ENCODE data around the gene LSP1. TPM values are rescaled to one million over a fixed set of nuclear protein-coding genes. Genes with fewer than 3 reads are reported as not detected.
"Not testable (repeated sequence)": the region's sequence is repeated elsewhere in the genome, so short reads cannot be mapped to it uniquely, and the experiment has no call there.

Gene LSP1
- total and polyA plus RNA-seq, 10 donors = 136 to 422 (median 335) TPM

DNA sequence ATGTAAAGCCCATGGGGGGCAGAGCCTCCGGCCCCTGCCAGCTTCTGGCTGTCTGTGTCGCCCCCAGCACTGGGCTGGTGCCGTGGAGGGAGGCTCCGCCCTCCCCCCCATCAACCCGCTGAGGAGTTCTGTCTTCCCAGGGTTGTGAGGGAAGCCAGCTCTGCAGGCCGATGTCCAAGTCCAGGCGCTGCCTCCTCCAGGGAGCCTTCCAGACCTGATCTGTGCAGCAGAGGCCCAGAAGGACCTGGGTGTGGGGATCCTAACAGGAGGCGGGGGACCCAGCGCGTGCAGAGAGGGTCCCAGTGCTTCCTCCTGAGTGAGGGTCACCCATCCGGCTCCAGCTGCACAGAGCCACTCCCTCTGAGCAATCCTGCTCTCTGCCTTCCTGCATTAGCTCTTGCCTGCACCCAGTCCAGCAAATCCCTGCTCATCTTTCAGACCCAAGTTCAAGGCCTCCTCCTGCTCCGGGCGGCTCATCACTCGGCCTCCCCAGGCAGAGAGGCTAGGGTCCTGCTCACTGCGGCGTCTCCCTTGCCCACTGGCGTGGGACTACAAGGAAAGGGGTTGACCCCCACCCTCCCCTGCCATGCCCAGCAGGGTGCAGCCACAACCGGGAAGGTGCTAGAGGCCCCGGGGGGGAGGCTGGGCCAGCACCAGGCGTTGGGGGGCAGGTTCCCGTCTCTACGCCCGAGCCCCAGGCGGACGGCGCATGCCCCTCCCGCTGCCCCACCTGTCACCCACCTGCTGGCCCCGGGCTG, 22.4 kb downstream of the LSP1 start:
- Histone ChIP-seq H3K27ac (peak overlapping the region in 7 of 8 donors; percentile 14 to 86 (median 76)), H3K4me3 (peak overlapping the region in 5 of 8 donors; percentile 19 to 71 (median 26)), H3K4me1 (peaks cover 25 to 96% (median 67%) of the 10 kb centered on the region in 6 donors), H3K36me3 (peaks cover 0 to 57% (median 4%) of the 10 kb centered on the region in 6 donors), H3K27me3 (replicated peaks in 1 of 7) (no peaks in the 10 kb centered on the region), H3K9me3 (no peaks in the 10 kb centered on the region)
- intact Hi-C loops (cut with DNase I; ENCODE audit: low total_unique reads) = no loop called here
- peak; percentile 78 for DNase-seq
- 72 to 79% (median 79%) methylated on average over 17 to 28 of the region's 28 CpGs for WGBS, 5 donors
- TF ChIP-seq POLR2AphosphoS5 (IDR thresholded peaks at IDR 0.05) = peak in 2 of 3 donors; percentile 5 to 22
- TF ChIP-seq, protein P1, sequence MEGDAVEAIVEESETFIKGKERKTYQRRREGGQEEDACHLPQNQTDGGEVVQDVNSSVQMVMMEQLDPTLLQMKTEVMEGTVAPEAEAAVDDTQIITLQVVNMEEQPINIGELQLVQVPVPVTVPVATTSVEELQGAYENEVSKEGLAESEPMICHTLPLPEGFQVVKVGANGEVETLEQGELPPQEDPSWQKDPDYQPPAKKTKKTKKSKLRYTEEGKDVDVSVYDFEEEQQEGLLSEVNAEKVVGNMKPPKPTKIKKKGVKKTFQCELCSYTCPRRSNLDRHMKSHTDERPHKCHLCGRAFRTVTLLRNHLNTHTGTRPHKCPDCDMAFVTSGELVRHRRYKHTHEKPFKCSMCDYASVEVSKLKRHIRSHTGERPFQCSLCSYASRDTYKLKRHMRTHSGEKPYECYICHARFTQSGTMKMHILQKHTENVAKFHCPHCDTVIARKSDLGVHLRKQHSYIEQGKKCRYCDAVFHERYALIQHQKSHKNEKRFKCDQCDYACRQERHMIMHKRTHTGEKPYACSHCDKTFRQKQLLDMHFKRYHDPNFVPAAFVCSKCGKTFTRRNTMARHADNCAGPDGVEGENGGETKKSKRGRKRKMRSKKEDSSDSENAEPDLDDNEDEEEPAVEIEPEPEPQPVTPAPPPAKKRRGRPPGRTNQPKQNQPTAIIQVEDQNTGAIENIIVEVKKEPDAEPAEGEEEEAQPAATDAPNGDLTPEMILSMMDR (IDR thresholded peaks at IDR 0.05 in 8 of 11, conservative IDR thresholded peaks at IDR 0.05 in 3 of 11) = no peak

DNA sequence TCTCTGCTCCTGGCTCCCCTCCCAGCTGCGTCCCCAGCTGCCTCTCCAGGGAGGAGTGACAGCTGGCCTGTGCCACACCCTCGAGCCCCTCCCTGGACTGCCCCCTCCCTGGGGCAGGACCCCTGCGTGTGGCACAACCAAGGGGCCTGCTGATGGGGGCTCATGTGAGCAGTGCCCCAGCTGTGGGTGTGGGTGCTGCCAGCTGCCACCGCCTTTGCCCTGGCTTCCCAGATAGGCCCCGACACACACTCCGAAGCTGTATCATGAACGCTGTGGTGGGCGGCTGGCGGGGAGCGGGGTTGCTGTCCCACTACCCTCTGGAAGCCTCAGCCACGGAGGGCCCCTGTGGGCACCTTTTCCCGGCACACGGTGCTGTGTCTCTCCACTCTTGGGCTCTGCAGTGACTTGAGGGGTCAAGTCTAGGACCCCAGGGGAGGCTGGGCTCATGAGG, 23.0 kb downstream of the LSP1 start:
- Histone ChIP-seq H3K36me3 (peaks cover 0 to 63% (median 6%) of the 10 kb centered on the region in 6 donors), H3K27ac (peak overlapping the region in 6 of 8 donors; percentile 32 to 86 (median 77)), H3K4me1 (peaks cover 23 to 96% (median 67%) of the 10 kb centered on the region in 6 donors), H3K4me3 (peak overlapping the region in 4 of 8 donors; percentile 11 to 71 (median 25))
- intact Hi-C loops (cut with DNase I; ENCODE audit: low total_unique reads); H3K9me3 ChIP-seq; H3K27me3 ChIP-seq (replicated peaks in 1 of 7): not testable (repeated sequence)
- DNase-seq = peak; percentile 75
- WGBS, 5 donors = 71 to 81% (median 80%) methylated on average over 1 to 13 of the region's 13 CpGs

DNA sequence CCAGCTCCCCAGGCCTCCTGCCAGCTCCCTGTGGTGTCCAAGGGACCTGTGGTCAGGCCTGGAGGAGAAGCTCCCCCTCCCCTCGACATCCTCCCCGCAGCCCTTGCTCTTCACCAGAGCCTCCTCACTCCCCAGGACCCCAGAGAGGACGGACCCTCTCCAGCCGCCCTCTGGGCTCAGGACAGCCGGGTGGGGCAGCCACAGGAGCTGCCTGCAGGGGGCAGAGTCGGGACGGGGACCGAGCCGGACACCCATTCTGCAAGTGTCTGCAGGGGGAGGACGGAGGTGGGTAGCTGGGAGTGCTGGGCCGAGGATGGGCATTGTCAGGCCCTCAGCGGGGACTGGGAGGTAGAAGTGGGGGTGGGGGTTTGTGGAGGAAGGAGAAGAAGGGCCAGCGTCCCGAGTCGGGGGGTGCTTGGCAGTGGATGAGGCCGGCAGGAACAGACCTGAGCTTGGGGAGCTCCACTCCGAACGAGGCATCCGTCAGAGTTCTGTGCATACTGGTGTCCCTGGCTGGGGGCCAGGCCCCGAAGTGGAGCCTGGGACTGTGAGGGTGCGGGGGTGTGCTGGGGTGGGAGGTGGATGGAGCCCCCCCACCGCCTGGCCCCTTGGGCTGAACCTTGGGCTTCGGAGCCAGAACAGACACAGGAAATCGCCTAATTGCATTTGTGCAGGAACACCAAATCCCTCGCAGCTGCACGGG, 23.6 kb downstream of the LSP1 start:
- 45 to 61% (median 54%) methylated on average over 25 to 26 of the region's 26 CpGs for WGBS, 5 donors
- peaks cover 29 to 96% (median 67%) of the 10 kb centered on the region in 6 donors for H3K4me1 ChIP-seq
- DNase-seq = peak; percentile 87
- H3K27ac ChIP-seq = peak overlapping the region in 6 of 8 donors; percentile 32 to 86 (median 77)
- H3K27me3 ChIP-seq (replicated peaks in 1 of 7) = no peaks in the 10 kb centered on the region
- TF ChIP-seq POLR2AphosphoS5 (IDR thresholded peaks at IDR 0.05) (peak in 2 of 3 donors; percentile 50 to 56), POLR2A (IDR thresholded peaks at IDR 0.05) (no peak)
- TF ChIP-seq, protein P1 (IDR thresholded peaks at IDR 0.05 in 8 of 11, conservative IDR thresholded peaks at IDR 0.05 in 3 of 11) = peak; percentile 15 to 74 (median 58)
- intact Hi-C loops (cut with DNase I; ENCODE audit: low total_unique reads) = no loop called here
- H3K36me3 ChIP-seq = peaks cover 0 to 69% (median 9%) of the 10 kb centered on the region in 6 donors
- peak overlapping the region in 3 of 8 donors; percentile 23 to 71 (median 27) for H3K4me3 ChIP-seq
- H3K9me3 ChIP-seq = no peaks in the 10 kb centered on the region

DNA sequence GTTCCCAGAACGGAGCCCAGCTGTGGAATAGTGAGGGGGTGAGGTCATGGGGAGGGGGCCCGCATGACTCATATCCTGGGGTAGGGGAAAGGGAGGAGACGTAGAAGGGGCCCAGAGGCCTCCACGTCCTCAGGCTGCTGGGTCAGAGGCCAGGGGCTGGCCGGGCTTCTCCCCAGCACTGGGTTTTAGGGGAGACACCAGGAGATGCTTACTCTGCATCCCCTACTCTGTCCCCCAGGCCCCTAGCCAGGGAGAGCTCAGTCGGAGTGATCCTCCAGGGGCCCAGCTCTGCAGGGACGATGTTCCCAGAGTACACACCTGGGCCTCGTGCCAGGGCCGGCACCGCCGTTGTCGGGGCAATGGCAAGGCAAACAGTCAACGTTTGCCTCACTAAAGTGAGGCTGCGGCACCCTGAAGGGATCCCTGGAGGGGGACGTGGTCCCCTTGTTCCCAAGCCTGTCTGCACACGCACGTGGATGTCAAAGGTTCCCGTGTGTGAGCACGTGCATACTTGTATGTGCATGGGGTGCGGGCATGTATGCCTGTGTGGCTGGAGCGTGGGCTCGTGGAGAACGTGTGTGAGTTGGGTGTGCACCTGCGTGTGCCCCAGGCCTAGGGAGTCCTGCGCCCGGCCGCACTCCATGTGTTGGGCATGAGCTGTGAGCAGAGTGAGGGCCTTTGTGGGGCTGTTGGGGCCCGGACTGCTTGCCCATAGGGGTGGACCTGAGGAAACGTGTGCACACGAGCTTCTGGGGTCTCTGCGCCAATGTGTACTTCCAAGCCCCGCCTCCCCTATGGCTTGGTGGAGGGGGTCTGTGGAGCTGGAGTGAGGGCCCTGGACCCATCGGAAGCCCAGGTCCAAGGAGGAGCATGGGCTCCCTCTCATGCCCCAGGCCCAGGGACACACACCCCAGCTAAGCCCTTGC, 24.6 kb downstream of the LSP1 start:
- WGBS, 5 donors = 59 to 70% (median 60%) methylated on average over 28 to 33 of the region's 33 CpGs
- intact Hi-C loops (cut with DNase I; ENCODE audit: low total_unique reads) = no loop called here
- Histone ChIP-seq H3K4me3 (peak overlapping the region in 1 of 8 donors; percentile 71), H3K4me1 (peaks cover 37 to 96% (median 76%) of the 10 kb centered on the region in 6 donors), H3K36me3 (peaks cover 0 to 79% (median 12%) of the 10 kb centered on the region in 6 donors), H3K27me3 (replicated peaks in 1 of 7) (no peaks in the 10 kb centered on the region), H3K9me3 (no peaks in the 10 kb centered on the region), H3K27ac (peak overlapping the region in 5 of 8 donors; percentile 44 to 86 (median 76))
- peak; percentile 79 for DNase-seq
- TF ChIP-seq POLR2AphosphoS5 (IDR thresholded peaks at IDR 0.05) = peak in 2 of 3 donors; percentile 44 to 51
- TF ChIP-seq, protein P1 (IDR thresholded peaks at IDR 0.05 in 8 of 11, conservative IDR thresholded peaks at IDR 0.05 in 3 of 11) = no peak
